ENCODE data around the gene SYNRG. TPM values are rescaled to one million over a fixed set of nuclear protein-coding genes. Genes with fewer than 3 reads are reported as not detected.
"Not testable (repeated sequence)": the region's sequence is repeated elsewhere in the genome, so short reads cannot be mapped to it uniquely, and the experiment has no call there.

Gene SYNRG
- total RNA-seq, 3 donors from 2014 or later (not counting 1 experiment from before 2014, with no cell fraction given) = 82.1 to 137 (median 88.2) TPM

- Histone ChIP-seq H3K4me3 (ENCODE audit: low read length) (no peak overlapping the region), H3K4me1 (ENCODE audit: control insufficient read depth, insufficient read depth, low read length) (peaks cover 16% of the 10 kb centered on the region), H3K27ac (ENCODE audit: low read length) (no peak overlapping the region), H3K9me3 (ENCODE audit: control insufficient read depth, insufficient read depth, low read length) (no peaks in the 10 kb centered on the region), H3K36me3 (ENCODE audit: control insufficient read depth, insufficient read depth, low read length) (peaks cover 27% of the 10 kb centered on the region), H3K27me3 (ENCODE audit: control insufficient read depth, insufficient read depth, low read length) (no peaks in the 10 kb centered on the region)
- TF ChIP-seq CTCF (IDR thresholded peaks at IDR 0.05) = no peak
- Mint-ChIP-seq H3K4me1 (peaks cover 30 to 31% of the 10 kb centered on the region in 2 donors), H3K36me3 (no peaks in the 10 kb centered on the region), H3K4me3 (peak overlapping the region; percentile 21), H3K27ac (peak overlapping the region; percentile 47 to 94), H3K27me3 (ENCODE audit: low read depth in 2 of 2) (no peaks in the 10 kb centered on the region), H3K9me3 (no peaks in the 10 kb centered on the region)
- WGBS (ENCODE audit: insufficient coverage) = 100% methylated on average over 1 of the region's 1 CpG
- intact Hi-C loops (cut with micrococcal nuclease) = no loop called here
- DNase-seq (peak in 1 of 2 donors; percentile 9), ATAC-seq (no peak)
Measured at GRCh38 chr17:37610971-37611370, 1.8 kb upstream of the SYNRG start.

DNA sequence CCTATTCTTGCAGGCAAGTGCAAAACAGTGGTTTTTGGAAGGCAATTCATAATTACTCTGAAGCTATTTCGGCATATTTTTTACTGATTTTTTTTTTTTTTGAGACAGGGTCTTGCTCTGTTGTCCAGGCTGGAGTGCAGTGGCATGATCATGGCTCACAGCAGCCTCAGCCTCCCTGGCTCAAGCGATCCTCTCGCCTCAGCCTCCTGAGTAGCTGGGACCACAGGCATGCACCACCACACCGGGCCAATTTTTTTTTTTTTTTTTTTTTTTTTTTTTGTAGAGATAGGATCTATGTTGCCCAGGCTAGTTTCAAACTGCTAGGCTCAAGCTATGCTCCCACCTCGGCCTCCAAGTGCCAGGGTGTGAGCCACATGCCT lies 813 bp upstream of the SYNRG start:
- Histone ChIP-seq H3K36me3 (ENCODE audit: control insufficient read depth, insufficient read depth, low read length) (peaks cover 25% of the 10 kb centered on the region), H3K27ac (ENCODE audit: low read length) (peak overlapping the region; percentile 41), H3K4me1 (ENCODE audit: control insufficient read depth, insufficient read depth, low read length) (peaks cover 20% of the 10 kb centered on the region)
- H3K27me3 Mint-ChIP-seq (ENCODE audit: low read depth in 2 of 2); ATAC-seq; H3K36me3 Mint-ChIP-seq; intact Hi-C loops (cut with micrococcal nuclease); H3K9me3 Mint-ChIP-seq; H3K4me3 ChIP-seq (ENCODE audit: low read length); DNase-seq; H3K27me3 ChIP-seq (ENCODE audit: control insufficient read depth, insufficient read depth, low read length); H3K9me3 ChIP-seq (ENCODE audit: control insufficient read depth, insufficient read depth, low read length): not testable (repeated sequence)
- Mint-ChIP-seq H3K4me3 (peak overlapping the region; percentile 89), H3K4me1 (peaks cover 39 to 40% of the 10 kb centered on the region in 2 donors), H3K27ac (peak overlapping the region; percentile 94 to 95)
- 66% methylated on average over 4 of the region's 5 CpGs for WGBS (ENCODE audit: insufficient coverage)

DNA sequence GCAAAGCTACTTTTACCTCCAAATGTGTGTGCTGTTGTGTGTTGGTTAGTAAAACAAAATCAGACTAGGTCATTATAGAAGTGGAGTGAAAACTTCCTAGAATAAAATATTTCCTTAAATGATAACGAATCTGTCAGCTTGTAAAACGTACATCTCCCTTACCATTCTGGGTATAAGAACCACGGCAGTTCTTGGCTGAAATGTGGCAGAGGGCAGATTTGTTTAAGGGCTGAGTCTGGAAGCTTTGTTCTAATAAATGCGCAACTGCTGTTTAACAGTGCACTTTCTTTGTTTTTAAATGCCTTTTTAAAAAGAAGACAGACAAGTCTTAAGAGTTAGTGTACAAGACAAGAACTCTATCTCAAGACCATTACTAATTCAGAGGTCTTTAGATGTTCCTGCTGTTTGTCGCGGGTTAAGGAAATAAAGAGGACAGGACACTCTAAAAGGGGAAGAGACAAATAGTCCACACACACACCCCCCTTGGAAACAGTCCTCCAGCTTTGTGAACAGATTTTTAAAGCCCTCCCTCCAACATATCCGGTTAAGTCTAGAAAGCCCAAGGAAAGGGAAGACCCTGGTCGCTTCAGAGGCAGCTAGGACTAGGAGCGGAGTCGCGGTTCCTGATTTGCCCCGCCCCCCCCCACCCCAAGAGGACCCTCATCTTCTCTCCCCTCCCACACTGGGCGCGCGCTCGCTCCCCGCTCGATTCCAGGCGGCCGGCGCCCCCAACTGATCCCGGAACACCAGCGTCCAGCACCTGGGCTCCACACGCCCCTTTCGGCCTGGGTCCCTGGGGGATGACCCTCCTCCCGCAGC lies 658 bp downstream of the SYNRG start:
- peaks cover 14% of the 10 kb centered on the region for H3K36me3 ChIP-seq (ENCODE audit: control insufficient read depth, insufficient read depth, low read length)
- H3K27me3 ChIP-seq (ENCODE audit: control insufficient read depth, insufficient read depth, low read length) = no peaks in the 10 kb centered on the region
- H3K4me1 ChIP-seq (ENCODE audit: control insufficient read depth, insufficient read depth, low read length) = peaks cover 31% of the 10 kb centered on the region
- intact Hi-C loops (cut with micrococcal nuclease) = loop anchor here (1.0 to 5.0 kb wide), 5 partner anchors 34 to 661 kb away; partner anchors contain the start of genes AATF, DDX52 and DUSP14
- peak in 2 of 3 donors; percentile 2 to 3 for ATAC-seq
- H3K9me3 ChIP-seq (ENCODE audit: control insufficient read depth, insufficient read depth, low read length) = no peaks in the 10 kb centered on the region
- H3K27ac Mint-ChIP-seq = peak overlapping the region; percentile 94 to 95
- H3K27me3 Mint-ChIP-seq (ENCODE audit: low read depth in 2 of 2) = no peaks in the 10 kb centered on the region
- peak in 1 of 2 donors; percentile 53 for DNase-seq
- peak overlapping the region; percentile 89 for H3K4me3 Mint-ChIP-seq
- TF ChIP-seq CTCF (IDR thresholded peaks at IDR 0.05) = no peak
- peaks cover 51% of the 10 kb centered on the region in 2 donors for H3K4me1 Mint-ChIP-seq
- peak overlapping the region; percentile 99 for H3K4me3 ChIP-seq (ENCODE audit: low read length)
- 0% methylated on average over 21 of the region's 26 CpGs for WGBS (ENCODE audit: insufficient coverage)
- peaks cover 5% of the 10 kb centered on the region for H3K36me3 Mint-ChIP-seq
- H3K9me3 Mint-ChIP-seq = no peaks in the 10 kb centered on the region
- H3K27ac ChIP-seq (ENCODE audit: low read length) = peak overlapping the region; percentile 93

- peaks cover 5% of the 10 kb centered on the region for H3K36me3 Mint-ChIP-seq
- Histone ChIP-seq H3K27ac (ENCODE audit: low read length) (peak overlapping the region; percentile 93), H3K9me3 (ENCODE audit: control insufficient read depth, insufficient read depth, low read length) (no peaks in the 10 kb centered on the region), H3K27me3 (ENCODE audit: control insufficient read depth, insufficient read depth, low read length) (no peaks in the 10 kb centered on the region), H3K4me1 (ENCODE audit: control insufficient read depth, insufficient read depth, low read length) (peaks cover 35% of the 10 kb centered on the region), H3K4me3 (ENCODE audit: low read length) (peak overlapping the region; percentile 99), H3K36me3 (ENCODE audit: control insufficient read depth, insufficient read depth, low read length) (peaks cover 9% of the 10 kb centered on the region)
- no peaks in the 10 kb centered on the region for H3K9me3 Mint-ChIP-seq
- peak overlapping the region; percentile 89 for H3K4me3 Mint-ChIP-seq
- peaks cover 55 to 58% of the 10 kb centered on the region in 2 donors for H3K4me1 Mint-ChIP-seq
- peak overlapping the region; percentile 94 to 95 for H3K27ac Mint-ChIP-seq
- ATAC-seq (no peak), DNase-seq (peak in 1 of 2 donors; percentile 73)
- H3K27me3 Mint-ChIP-seq (ENCODE audit: low read depth in 2 of 2) = no peaks in the 10 kb centered on the region
- TF ChIP-seq CTCF (IDR thresholded peaks at IDR 0.05) = no peak
- 36% methylated on average over 18 of the region's 26 CpGs for WGBS (ENCODE audit: insufficient coverage)
- intact Hi-C loops (cut with micrococcal nuclease) = loop anchor here (2.0 to 5.0 kb wide), 3 partner anchors 35 to 660 kb away; partner anchors contain the start of genes AATF and DDX52
Measured at GRCh38 chr17:37607637-37608331, 1.4 kb downstream of the SYNRG start.
